GM21528 (cell line): ENCODE data around the gene PDXP.

ENCODE experiments used
- ATAC-seq: cut with Tn5 transposase; IDR thresholded peaks from one replicate; pipeline ENCODE4 v1.9.1; 2021; ENCODE audit warnings: mild to moderate bottlenecking, moderate library complexity; ENCODE audit not compliant: unreplicated experiment, low FRiP score

Gene PDXP

GRCh38 chr22:37672206-37672919 lies 13.8 kb downstream of the PDXP start:
- no peak for ATAC-seq

- no peak for ATAC-seq
These were observed 14.5 kb downstream of the PDXP start for GRCh38 chr22:37672920-37673455.

DNA sequence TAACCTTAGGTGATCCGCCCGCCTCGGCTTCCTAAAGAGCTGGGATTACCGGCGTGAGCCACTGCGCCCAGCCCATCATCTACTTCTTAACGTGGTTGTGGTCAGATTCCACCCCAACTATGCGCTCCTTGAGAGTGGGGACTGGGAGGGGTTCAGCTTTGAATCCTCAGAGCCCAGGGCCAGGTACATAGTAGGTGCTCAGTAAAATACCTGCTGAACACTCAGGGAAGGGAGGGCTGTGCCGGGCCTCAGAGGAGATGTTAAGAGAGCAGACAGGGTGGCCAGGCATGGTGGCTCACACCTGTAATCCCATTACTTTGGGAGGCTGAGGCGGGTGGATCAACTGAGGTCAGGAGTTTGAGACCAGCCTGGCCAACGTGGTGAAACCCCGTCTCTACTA lies 15.7 kb downstream of the PDXP start:
- no peak for ATAC-seq

DNA sequence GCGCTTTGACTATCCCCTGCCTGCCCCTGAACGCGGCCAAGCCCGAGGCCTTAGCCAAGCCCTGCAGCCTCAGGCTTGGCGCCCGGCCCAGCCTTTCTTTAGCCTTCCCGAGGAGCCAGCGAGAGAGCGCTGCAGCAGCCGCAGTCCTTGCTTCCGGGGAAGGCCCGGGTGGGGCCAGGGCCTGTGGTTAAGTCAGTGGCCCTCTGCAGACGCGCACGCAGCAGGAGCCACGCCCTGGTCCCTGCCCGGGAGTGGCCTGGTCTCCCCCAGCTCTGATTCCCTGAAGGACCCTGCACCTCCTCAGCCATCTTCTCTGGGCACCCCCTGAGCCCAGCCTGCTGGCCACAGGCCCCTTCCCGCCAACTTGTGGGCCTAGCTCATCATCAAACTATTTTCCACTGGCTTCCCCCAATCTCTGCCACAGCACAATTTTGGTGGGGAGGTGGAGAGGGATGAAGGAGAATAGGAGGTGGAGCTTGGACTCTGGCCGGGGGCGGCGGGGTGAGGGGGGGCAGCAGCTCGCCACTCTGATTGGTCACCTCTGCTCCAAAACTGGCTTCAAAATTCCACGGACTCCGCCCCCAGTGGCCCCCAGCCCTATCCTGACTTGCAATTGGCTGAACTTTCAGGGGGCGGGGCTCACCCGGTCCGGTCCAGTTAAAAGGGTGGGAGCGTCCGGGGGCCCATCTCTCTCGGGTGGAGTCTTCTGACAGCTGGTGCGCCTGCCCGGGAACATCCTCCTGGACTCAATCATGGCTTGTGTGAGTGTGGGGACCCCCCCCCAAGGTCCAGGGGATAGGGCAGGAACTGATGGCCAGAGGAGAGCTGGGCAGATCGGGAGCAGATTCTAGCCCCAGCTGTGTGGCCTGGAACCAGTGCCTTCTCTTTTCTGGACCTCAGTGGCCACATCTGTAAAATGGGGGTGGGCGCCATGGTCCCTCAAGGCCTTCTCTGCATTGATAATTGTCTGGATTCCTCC lies 16.7 kb downstream of the PDXP start, which contains the start of gene LGALS1:
LGALS1 (plus strand) TSS at position 686 of the 979 bp plus-strand sequence; CDS start at position 753, 67 bp downstream.
- no peak for ATAC-seq

DNA sequence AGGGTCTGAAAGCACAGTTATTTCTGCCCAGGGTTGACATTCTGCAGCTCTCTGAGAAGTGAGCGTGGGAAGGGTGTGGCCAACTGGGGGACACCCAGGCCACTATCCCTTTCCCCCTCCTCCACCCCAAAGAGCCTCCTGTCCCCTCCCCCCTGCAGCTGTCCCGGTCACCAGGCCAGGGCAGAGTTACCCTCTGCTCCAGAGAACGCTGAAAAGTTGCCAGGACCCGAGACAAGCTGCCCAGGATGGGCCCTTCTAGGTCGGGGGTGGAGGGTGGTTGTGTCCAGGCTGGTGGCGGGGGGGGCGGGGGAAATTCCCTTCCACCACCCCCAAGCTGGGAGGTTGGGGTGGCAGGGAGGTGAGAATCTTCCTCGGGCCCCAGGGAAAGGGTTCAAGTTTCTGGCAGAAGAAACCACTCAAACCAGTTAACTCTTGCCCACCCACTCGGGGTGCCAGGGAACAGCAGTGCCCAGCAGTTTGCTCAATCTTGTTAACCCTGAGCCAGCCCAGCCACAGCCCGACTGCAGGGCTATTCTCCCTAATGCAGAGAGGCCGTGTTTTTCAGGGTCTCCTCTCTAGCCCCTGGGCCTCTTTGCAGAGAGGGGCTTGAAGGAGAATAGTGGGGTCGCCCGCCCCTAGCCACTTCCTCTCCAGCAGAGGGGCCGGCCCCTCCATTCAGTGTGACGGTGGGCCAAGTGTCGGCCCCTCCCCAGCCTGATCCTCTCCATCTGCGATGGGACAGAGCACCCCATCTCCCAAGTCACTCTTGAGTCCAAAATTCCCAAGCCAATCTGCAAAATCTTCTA lies 17.6 kb downstream of the PDXP start:
- peak; percentile 6 for ATAC-seq

GRCh38 chr22:37676736-37677492 lies 18.4 kb downstream of the PDXP start:
- peak; percentile 49 for ATAC-seq

DNA sequence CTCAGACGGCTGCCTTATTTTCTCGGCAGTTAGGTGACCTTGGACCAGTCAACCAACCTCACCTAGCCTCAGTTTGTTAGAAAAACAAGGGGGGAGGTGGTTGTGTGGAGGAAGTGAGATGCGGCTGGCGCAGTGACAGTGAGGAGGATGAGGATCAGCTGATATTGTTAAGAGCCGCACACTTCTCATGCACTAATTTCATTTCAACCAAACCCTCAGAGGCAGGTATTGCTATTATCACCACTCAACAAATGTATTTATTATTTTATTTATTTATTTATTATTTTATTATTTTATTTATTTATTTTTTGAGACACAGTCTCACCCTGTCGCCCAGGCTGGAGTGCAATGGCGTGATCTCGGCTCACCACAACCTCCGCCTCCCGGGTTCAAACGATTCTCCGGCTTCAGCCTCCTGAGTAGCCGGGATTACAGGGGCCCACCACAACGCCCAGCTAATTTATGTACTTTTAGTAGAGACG lies 19.0 kb downstream of the PDXP start:
- peak; percentile 22 for ATAC-seq

GRCh38 chr22:37678372-37678771 lies 19.8 kb downstream of the PDXP start:
- ATAC-seq = no peak

GRCh38 chr22:37679670-37680069 lies 21.1 kb downstream of the PDXP start:
- ATAC-seq = no peak

- ATAC-seq = no peak
These were observed 21.8 kb downstream of the PDXP start for GRCh38 chr22:37680191-37680851.

GRCh38 chr22:37681001-37681424 lies 22.5 kb downstream of the PDXP start:
- ATAC-seq = no peak

GRCh38 chr22:37681556-37682049 lies 23.1 kb downstream of the PDXP start:
- no peak for ATAC-seq

DNA sequence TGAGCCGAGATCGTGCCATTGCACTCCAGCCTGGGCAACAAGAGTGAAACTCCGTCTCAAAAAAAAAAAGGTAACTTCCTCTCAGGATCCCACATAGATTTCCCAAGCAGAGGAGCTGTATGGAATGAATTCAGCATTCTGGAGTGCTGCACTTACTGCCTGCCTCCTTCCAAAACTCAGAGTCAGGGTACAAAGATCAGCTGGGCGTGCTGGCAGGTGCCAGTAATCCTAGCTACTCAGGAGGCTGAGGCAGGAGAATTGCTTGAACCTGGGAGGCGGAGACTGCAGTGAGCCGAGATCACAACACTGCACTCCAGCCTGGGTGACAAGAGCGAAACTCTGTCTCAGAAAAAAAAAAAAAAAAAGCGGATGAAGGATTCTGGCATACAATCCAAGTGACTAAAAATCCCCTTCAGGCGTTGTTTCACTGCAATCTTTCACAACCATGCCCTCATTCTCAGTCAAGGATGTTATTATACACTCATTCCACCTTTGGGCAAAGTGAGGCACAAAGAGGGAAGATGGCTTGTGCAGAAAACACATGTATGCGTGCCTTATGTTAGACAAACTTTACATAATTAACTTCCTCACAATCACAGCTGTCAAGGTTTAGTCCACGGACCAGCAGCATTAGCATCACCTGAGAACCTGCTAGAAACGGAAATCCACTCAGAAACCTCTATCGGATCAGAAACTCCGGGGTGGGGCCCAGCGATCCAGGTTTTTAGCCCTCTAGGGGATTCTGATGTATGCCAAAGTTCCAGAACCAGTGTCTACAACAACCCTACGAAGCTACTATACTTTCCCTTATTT lies 26.5 kb downstream of the PDXP start:
- no peak for ATAC-seq

DNA sequence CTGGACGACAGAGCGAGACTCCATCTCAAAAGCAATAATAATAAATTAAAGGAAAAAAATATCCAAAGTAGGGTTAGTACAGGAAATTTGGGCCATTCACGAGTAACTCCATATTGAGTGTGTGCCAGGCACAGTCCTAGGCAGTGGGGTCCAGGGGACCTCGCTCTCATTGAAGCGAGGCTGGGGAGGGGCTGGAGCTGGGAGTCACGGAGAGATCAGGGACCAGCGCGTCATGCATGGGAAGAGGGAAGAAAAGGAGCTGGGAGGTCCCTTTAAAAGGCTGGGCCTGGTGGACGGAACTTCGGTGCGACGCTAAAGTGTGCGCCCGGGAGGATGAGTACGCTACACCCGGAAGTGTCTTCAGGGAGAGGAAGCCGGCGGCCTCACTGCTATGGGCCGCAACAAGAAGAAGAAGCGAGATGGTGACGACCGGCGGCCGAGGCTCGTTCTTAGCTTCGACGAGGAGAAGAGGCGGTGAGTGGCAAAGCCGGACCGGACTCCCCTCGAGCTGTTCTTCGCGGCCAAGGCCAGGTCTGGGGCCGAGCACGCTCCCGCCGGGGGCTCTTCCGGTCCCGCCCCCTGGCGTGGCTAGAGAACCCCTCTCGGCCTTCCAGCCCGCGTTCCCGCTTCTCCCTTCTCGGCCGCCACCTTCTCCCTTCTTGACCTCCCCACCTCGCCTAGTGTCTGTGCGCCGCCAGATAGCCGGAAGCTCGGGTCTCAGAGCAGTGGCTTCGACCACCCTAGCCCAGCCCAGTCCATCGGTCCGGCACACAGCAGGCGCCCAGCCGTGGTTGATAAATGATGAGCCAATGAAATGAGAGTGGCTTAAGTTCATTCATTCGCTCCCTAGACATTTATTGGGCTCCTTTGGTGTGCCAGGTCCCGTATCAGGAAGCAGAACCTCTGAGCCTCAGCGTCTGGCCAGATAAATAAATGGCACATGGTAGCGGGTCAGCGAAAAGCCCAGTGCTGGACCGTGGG lies 27.8 kb downstream of the PDXP start, which contains the start of gene NOL12:
NOL12 (plus strand) TSS at position 342 of the 981 bp plus-strand sequence; CDS start at position 392, 50 bp downstream.
- peak; percentile 65 for ATAC-seq

DNA sequence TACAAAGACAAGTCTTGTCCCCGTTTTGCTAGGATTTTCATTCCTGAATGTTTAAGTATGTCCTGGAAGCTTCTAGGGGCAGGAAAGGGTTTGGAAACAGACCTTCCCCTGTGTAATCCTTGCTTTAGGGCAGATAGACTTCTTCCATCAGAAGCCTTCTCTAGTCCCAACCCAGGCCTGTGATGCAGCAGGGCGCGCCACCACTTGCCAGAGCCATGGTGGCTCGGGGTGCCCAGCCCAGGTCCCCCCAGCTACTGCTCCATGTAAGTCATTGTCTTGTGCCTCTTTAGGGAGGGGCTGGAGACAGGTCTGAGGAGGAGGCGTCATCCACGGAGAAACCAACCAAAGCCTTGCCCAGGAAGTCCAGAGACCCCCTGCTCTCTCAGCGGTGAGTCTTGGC lies 31.9 kb downstream of the PDXP start:
- no peak for ATAC-seq

- ATAC-seq = no peak
These were observed 32.5 kb downstream of the PDXP start for GRCh38 chr22:37690901-37691504.
